22Rv1 (cell line): Measurements from ENCODE around the gene SKIDA1.

Experiments
- CTCF ChIP-seq: fragments of 450-650 bp; IDR thresholded peaks from 2 replicates; pipeline ENCODE4 v1.5.1; 2017; ENCODE audit warnings: mild to moderate bottlenecking
- ZFX ChIP-seq: fragments of 450-650 bp; IDR thresholded peaks from 2 replicates; pipeline ENCODE4 v1.6.1; 2017; ENCODE audit warnings: antibody characterized with exemption, borderline replicate concordance

DNA sequence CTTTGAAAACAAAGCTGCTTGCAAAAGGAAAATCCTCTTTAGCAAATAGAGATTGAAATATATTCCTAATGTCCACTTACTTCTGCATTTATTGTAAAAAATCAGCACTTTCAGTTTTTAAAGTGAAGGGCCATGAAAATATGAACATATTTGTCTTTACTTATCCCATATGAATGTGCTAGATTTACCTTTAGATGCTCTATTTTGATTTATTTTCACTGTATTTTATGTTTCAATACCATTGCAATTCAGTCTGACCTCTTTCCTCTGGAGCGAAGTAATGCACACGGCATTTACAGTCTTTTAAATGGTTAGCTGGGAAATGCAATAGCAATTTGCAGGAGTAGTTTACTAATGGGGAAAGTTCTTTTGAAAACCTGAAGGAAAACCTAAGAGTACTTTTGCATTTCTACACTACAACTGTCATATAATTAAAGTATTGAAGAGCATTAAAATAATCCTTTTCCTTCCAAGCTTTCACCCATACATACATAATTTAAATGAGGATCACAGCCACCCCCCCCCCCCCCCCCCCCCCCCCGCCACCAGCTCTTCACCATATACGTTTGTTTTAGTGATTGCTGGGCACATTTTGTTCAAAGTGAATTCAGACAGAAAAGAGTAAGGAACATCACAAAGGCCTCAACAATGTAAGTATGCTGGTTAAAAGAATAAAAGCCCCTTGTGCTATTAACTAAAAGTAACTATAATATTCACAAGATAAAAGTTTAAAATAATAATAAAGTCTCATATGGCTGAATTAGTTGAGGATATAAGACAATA lies 3.5 kb downstream of the SKIDA1 start:
- TF ChIP-seq CTCF, result no peak
- no peak for TF ChIP-seq ZFX
